ENCODE data around the gene F13B.
"Not testable (repeated sequence)": the region's sequence is repeated elsewhere in the genome, so short reads cannot be mapped to it uniquely, and the experiment has no call there.

F13B gene

GRCh38 chr1:197066719-197067456, at the start of gene F13B:
Gene F13B (minus strand): TSS chr1:197067260. CDS start chr1:197067223, 37 bp downstream.
- DNase-seq: no peak

- DNase-seq: no peak
Measured at GRCh38 chr1:197116156-197116555, 49.1 kb upstream of the F13B start.

GRCh38 chr1:197106869-197107268, 39.8 kb upstream of the F13B start:
- no peak for DNase-seq

GRCh38 chr1:197103300-197103699, 36.2 kb upstream of the F13B start:
- no peak for DNase-seq

GRCh38 chr1:197101978-197102377, 34.9 kb upstream of the F13B start:
- DNase-seq: no peak

- no peak for DNase-seq
Measured at GRCh38 chr1:197100677-197101076, 33.6 kb upstream of the F13B start.

- no peak for DNase-seq
Measured at GRCh38 chr1:197099444-197099843, 32.4 kb upstream of the F13B start.

GRCh38 chr1:197096971-197097370, 29.9 kb upstream of the F13B start:
- DNase-seq: not testable (repeated sequence)

DNA sequence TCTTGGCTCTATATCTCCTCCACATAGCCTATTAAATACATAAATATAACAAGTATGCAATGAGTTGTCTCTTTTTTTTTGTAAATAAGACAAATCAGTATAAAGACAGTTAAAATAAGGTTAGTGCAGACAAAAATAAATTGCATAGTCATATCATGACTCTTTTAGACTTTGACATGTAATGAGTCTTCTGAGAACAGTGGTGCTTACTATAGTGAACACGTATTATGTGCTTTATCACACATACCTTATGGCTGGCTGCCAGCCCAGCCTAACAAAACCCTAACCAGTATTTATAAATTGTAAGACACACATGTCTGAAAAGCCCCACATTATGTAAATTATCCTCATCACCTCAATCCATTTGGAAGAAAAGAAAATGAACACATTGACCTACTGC, 29.1 kb upstream of the F13B start:
- no peak for DNase-seq

GRCh38 chr1:197093226-197093885, 26.3 kb upstream of the F13B start:
- DNase-seq: no peak

DNA sequence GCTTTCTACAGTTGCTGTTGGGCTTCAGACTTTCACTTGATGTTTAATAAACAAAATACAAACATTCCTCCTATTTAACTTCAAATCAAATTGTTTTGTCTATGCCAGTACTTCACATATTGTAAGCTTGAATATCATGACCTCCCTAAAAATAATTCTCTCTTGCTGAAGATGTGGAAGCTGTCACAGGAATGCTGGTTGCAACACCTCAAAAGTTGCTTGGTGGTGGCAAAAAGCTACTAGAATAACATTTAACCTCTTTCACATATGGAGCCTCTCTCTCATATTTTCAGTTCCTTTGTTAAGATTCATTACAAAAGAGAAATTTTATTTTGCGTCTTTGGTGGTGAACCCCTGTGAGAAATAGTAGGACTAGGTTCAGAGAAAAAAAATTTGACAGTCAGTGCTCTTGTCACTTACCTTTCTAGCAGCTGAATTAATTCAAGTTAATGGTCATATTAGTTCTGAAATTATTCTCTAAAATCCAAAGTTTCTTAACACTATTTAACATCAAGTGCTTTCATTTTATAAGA, 25.5 kb upstream of the F13B start:
- no peak for DNase-seq

- no peak for DNase-seq
Measured at GRCh38 chr1:197083474-197083873, 16.4 kb upstream of the F13B start.

DNA sequence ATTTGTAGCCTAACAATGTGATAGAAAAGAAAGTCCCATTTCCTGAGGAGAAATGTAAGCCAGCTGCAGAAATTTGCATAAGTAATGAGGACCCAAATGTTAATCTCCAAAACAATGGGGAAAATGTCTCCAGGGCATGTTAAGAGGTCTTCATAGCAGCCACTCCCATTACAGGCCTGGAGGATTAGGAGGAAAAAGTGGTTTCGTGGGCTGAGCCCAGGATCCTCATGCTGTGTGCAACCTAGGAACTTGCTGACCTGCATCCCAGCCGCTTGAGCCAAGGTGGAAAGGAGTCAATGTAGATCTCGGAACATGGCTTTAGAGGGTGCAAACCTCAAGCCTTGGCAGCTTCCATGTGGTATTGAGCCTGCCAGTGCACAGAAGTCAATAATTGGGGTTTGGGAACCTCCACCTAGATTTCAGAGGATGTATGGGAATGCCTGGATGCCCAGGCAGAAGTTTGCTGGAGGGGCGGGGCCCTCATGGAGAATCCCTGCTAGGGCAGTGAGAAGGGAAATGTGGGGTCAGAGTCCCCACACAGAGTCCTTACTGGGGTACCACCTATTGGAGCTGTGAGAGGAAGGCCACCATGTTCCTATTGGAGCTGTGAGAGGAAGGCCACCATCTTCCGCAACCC, 14.2 kb upstream of the F13B start:
- no peak for DNase-seq

DNA sequence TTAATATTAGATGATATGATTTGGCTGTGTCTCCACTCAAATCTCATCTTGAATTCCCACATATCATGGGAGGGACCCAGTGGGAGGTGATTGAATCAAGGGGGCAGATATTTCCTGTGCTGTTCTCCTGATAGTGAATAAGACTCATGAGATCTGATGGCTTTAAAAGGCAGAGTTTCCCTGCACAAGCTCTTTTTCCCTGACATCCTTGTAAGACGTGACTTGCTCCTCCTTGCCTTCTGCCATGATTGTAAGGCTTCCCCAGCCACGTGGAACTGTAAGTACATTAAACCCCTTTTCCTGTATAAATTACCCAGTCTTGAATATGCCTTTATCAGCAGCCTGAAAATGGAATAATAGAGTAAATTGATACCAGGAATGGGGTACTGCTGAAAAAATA, 13.3 kb upstream of the F13B start:
- no peak for DNase-seq

- DNase-seq: no peak
Measured at GRCh38 chr1:197076585-197076984, 9.5 kb upstream of the F13B start.

- no peak for DNase-seq
Measured at GRCh38 chr1:197073978-197074377, 6.9 kb upstream of the F13B start.

DNA sequence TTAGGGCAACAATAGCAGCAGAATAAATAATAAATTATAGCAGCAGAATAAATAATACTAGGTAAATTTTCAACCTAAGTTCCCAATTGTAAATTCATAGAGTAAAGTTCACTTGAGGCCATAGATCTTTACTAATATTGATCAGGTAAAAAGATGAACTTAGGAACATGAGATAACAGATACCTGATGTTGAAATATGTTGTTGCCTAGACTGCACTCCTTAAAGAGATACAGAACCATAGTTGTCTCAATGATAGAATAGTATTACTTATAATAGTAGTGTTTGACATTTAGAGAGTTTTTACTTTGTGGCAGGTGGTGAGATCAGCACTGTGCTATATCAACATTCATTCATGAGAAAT, 378 bp upstream of the F13B start:
- no peak for DNase-seq

DNA sequence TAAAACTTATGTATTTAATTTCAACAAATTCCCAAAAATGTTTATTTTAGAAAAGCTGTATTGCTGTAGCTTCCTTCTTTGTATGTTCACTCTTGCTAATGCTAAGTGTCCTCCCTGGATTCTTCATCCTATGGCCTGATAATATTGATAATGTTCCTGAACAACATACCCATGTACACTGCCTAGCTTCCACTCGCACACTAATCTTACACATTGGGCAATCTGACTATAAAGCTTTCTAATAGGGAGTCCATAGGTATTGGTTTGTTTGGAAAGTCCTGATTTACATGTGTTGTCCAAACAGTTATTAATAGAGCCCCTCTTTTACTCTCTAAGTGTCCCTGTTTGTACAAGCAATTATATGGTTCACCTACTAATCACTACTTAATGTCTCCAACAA, 783 bp downstream of the F13B start:
- no peak for DNase-seq

- DNase-seq: no peak
Measured at GRCh38 chr1:197065559-197065958, 1.5 kb downstream of the F13B start.

DNA sequence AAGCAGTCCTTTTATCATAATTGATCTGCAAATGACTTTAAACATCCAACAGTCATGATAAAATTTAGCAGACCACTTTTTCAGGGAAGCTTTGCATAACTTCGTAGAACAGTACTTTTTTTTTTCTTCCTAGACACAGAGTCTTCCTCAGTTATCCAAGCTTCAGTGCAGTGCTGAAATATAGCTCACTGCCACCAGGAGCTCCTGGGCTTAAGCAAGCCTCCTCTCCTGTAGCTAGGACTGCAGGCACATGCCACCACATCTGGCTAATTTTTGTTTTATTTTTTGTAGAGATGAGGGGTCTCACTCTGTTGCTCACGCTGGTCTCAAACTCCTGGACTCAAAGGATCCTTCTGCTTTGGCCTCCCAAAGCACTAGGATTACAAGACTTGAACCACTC, 3.8 kb downstream of the F13B start:
- DNase-seq: no peak

DNA sequence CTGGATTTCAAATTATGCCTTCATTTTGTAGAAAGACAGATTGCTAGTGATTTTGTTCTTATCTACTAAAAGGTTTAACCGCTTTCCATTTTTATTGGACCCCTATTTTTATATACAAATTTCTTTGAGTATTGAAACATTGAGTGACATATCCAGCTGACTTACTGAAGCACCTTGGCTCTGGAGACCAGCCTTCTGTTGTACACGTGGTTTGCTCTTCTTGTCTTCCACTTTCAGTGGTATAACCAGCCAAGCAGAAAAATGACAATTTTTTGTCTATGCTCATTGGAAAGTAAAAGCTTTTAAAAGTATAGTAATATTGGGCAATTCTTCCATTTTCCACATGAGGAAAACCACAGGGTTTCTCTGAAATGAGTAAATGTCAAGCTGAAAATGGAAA, 4.4 kb downstream of the F13B start:
- DNase-seq: no peak

- no peak for DNase-seq
Measured at GRCh38 chr1:197049100-197049499, 18.0 kb downstream of the F13B start.

GRCh38 chr1:197042676-197043341, 24.3 kb downstream of the F13B start:
- DNase-seq: no peak
